Fibroblast of the aortic adventitia (primary cell): ENCODE results near the gene PPP4R2. TPM values are rescaled to one million over a fixed set of nuclear protein-coding genes. Genes with fewer than 3 reads are reported as not detected.
A peak's percentile ranks its signal among the peaks of the same experiment; 100 is the strongest.

ENCODE experiments used
- DNase-seq: peaks from one replicate; pipeline ENCODE4 v3.0.0-alpha.2; 2010; ENCODE audit warnings: low read depth
- H3K4me3 ChIP-seq: 2 replicates; pipeline ENCODE4 v1.5.1; 2011; ENCODE audit warnings: low read depth, mild to moderate bottlenecking, control low read depth, low read length, moderate library complexity
- total RNA-seq: library from RNA; depleted of rRNA; stranded (reverse); fragments of >200 nt; gene quantifications from 2 replicates; pipeline ENCODE4 v1.2.3, GENCODE V29; 2012; ENCODE audit warnings: low replicate concordance
- TF ChIP-seq, protein P1 (sequence below): IDR thresholded peaks from 2 replicates; pipeline ENCODE4 v1.5.1; 2011; ENCODE audit warnings: mild to moderate bottlenecking, low read length, control low read depth, inconsistent platforms; ENCODE audit not compliant: insufficient read depth

The PPP4R2 gene
- total RNA-seq, 1 donor = 54.7 TPM

DNA sequence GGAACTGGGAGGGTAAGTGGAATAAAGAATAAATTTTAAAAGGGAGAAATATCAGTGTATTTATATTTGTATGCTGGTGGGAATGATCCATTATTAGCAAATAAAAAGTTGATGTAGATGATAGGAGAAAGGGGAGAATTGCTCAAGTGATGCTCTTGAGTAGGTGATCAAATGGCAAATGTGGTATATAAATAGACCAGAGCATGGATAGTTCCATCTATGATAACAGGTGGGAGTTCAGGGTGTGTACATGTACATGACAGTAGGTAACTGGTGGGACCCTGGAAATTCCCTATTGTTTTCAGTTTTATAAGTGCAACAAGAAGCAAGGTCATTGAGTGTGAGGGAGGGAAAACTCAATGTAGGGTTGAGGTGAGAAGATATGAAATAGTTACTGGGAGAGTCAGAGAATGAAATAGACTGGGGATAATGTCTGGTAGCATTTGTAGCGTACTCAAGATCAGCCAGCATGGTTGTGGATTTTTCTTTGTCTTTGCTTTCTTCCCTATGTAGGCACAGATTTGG is 33.5 kb downstream of the PPP4R2 start:
- H3K4me3 ChIP-seq = no peak overlapping the region
- no peak for DNase-seq
- TF ChIP-seq, protein P1, sequence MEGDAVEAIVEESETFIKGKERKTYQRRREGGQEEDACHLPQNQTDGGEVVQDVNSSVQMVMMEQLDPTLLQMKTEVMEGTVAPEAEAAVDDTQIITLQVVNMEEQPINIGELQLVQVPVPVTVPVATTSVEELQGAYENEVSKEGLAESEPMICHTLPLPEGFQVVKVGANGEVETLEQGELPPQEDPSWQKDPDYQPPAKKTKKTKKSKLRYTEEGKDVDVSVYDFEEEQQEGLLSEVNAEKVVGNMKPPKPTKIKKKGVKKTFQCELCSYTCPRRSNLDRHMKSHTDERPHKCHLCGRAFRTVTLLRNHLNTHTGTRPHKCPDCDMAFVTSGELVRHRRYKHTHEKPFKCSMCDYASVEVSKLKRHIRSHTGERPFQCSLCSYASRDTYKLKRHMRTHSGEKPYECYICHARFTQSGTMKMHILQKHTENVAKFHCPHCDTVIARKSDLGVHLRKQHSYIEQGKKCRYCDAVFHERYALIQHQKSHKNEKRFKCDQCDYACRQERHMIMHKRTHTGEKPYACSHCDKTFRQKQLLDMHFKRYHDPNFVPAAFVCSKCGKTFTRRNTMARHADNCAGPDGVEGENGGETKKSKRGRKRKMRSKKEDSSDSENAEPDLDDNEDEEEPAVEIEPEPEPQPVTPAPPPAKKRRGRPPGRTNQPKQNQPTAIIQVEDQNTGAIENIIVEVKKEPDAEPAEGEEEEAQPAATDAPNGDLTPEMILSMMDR = no peak

- TF ChIP-seq, protein P1 = no peak
- H3K4me3 ChIP-seq = no peak overlapping the region
- no peak for DNase-seq
Measured at GRCh38 chr3:73031573-73032103, 35.0 kb downstream of the PPP4R2 start.

DNA sequence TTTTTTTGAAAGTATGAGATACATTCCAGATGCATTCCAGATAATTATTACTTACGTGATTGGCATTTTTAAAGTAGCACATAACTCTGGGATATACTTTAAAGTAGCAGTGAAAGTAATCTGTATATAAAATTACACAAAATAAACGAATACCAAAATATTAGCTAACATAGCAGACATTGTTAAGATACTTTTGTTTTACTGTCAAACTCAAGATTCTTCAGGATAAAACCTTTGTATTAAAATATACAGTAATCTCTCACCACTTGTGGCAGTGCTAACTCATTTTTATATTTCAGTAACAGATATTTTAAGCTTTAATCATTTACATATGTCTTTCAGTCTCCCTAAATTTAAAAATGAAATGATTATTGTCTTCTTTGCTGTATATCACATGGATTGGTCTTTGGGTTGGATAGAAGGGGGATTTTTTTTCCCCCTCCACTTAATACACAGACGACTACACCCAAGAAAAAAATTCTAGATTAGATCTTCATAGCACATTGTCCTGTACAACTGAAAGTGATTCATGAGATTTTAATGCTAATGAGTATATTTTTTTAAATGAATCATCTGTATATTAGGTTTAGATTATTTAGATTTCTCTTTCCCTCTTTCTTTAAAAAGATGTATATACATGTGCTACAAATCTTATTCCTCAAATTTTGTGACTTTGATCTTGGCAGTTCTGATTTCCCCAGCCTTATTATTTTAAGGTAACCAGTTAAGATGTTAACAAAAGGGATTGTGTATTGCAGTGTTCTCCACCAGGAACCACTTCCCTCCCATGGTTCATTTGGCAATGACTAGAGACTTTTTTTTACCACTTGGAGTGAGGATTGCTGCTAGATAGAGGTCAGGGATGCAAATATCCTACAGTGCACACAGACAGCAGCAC is 40.3 kb downstream of the PPP4R2 start:
- peak; percentile 53 for DNase-seq
- no peak overlapping the region for H3K4me3 ChIP-seq
- TF ChIP-seq, protein P1 = no peak

DNA sequence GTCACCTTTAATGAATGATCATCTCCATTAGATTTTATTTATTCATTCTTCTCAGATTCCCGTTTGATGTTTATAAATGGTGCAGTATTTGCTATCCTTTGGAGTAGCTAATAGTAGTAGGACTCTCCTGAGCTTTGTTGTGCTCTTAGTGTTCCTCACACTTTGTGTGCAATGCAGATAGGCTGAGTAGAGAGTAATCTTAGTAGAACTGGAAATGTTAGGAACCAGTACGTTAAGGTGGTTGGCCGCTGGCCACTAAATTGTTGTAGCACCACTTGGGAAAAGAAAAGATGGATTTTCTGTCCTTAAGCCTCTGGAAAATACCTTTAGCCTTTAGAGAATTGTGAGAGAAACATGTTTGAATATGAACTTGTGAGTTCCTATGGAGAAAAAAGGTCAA is 44.9 kb downstream of the PPP4R2 start:
- no peak overlapping the region for H3K4me3 ChIP-seq
- TF ChIP-seq, protein P1 = no peak
- DNase-seq = peak; percentile 30

GRCh38 chr3:73043414-73043813 is 46.8 kb downstream of the PPP4R2 start:
- TF ChIP-seq, protein P1 = no peak
- no peak for DNase-seq
- H3K4me3 ChIP-seq = no peak overlapping the region

GRCh38 chr3:73045391-73045790 is 48.8 kb downstream of the PPP4R2 start:
- DNase-seq = peak; percentile 27
- TF ChIP-seq, protein P1 = no peak
- no peak overlapping the region for H3K4me3 ChIP-seq
